ENCODE data around the gene THAP7.

The THAP7 gene

DNA sequence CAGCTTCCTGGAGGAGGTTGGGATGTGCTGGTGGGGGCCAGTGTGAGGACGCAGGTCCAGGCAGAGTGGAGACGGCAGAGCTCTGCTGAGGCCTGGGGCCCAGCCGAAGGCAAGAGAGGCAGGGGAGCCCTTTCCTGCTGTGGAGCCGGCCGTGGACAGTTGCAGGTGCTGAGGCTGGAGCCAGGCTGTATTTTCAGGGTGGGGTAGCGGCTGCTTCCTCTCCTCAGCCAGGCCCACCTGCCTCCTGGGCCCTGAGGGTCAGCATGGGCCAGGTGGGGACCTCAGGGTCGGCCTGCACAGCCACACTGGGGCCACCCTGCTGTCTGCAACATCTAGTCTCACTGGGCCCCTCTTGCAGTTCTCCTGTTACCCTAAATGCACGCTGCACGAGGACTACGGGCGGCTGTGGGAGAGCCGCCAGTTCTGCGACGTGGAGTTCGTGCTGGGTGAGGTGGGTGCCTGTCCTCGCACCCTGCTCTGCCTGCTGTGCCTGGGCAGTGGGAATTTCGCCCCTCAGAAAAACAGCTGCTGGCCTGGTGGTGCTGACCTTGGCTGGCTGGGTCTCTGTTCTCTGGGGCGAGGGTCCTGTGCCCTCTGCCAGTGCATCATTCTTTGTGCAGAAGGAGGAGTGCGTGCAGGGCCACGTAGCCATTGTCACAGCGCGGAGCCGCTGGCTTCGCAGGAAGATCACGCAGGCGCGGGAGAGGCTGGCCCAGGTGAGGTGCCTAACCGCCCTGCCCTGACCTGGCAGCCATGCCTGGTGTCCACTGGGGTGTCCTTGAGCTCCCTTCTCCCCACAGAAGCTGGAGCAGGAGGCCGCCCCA, 8.4 kb downstream of the THAP7 start:
- DNase-seq (ENCODE audit: low read depth, low spot score): no peak

- DNase-seq (ENCODE audit: low read depth, low spot score): no peak
Measured at GRCh38 chr22:20992456-20993303, 9.2 kb downstream of the THAP7 start.

- DNase-seq (ENCODE audit: low read depth, low spot score): no peak
Measured at GRCh38 chr22:20992056-20992442, 9.9 kb downstream of the THAP7 start.

- DNase-seq (ENCODE audit: low read depth, low spot score): no peak
Measured at GRCh38 chr22:20991252-20992055, 10.5 kb downstream of the THAP7 start.

GRCh38 chr22:20990184-20991180, 11.4 kb downstream of the THAP7 start:
- DNase-seq (ENCODE audit: low read depth, low spot score): no peak

DNA sequence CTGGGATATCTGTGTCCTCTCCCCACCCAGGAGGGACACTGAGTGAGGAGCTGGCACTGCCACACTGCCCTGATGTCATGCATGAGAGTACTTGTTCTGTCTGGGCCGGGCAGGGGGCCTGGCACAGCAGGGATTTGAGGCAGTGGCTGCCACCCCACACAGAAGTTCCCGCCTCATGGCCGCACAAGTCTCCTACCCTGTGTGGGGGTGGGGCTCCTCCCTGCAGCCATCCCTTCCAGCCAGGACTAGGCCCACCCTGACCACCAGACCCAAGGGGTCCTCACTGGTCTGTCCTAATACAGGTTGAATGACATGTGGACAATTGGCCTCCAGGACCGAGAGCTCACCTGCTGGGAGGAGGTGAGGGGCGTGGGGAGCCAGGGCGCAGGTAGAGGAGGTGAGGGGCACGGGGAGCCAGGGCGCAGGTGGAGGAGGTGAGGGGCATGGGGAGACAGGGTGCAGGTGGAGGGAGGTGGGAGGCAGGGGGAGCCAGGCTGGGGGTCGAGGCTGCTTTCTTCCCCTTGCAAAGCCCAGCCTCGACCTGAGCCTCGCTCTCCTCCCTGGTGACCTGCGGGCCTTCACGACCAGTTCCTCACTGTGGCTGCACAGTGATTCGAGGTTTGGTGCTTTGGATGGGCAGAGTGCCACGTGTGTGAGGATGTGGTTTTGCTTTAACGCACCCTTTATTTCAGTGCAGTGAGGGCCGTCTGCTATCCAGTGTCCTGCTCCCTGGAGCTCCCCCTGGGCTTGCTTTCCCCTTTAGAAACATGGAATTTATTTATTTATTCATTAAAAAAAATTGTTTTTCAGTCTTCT, 12.4 kb downstream of the THAP7 start:
- DNase-seq (ENCODE audit: low read depth, low spot score): no peak

GRCh38 chr22:20988573-20989322, 13.2 kb downstream of the THAP7 start:
- DNase-seq (ENCODE audit: low read depth, low spot score): no peak

DNA sequence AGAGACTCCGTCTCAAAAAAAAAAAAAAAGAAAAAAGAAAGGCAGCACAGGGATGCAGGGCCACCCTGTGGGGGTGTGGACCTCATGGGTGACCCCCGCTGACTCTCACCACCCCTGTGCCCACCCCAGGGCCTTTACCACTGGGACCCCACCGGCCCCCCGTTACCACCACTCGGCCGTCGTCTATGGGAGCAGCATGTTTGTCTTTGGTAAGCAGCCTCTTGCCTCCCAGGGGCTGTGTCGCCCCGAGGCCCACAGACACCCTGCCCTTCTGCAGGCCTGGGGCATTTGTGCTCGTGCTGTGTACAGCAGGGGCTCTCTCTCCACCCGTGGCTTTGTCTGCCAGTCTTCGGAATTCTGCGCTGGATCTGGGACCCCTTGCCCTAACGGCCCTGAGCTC, 14.5 kb downstream of the THAP7 start:
- no peak for DNase-seq (ENCODE audit: low read depth, low spot score)

- no peak for DNase-seq (ENCODE audit: low read depth, low spot score)
Measured at GRCh38 chr22:20986365-20986764, 15.6 kb downstream of the THAP7 start.

GRCh38 chr22:20985720-20986119, 16.2 kb downstream of the THAP7 start:
- no peak for DNase-seq (ENCODE audit: low read depth, low spot score)

- no peak for DNase-seq (ENCODE audit: low read depth, low spot score)
Measured at GRCh38 chr22:20983081-20983771, 18.7 kb downstream of the THAP7 start.

GRCh38 chr22:20982563-20982882, 19.4 kb downstream of the THAP7 start:
- no peak for DNase-seq (ENCODE audit: low read depth, low spot score)

DNA sequence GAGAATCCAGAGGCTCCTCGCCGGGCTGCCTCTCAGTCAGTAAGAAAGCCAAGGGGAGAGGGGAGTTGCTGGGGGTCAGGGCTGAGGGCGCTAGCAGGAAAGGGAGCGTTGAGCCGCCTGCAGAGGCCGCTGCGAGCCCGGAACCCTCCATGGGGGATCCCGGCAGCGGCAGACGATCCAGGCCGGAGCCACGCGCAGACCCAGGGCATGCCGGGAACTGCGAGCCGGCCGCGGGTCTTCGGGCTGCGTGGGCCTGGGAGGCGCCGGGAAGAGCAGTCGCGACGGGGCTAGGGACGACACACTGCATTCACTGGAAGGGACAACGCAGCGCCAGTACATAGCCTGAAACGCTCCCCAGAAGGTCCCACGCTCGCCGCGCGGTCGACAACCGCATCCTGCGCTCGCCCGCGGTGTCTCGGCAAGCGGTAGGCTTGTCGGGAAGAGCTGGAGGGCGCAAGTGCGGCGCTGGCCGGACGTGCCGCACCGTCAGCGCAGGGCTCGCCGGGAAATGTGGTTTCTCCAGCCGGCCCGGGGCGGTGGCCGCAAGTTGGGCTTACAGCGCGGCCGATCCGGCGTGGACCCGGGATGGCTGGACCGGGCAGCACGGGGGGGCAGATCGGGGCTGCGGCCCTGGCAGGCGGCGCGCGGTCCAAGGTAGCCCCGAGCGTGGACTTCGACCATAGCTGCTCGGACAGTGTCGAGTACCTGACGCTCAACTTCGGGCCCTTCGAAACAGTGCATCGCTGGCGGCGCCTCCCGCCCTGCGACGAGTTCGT, 19.9 kb downstream of the THAP7 start, which contains the start of gene LZTR1:
LZTR1 (plus strand) TSS at position 511 of the 776 bp plus-strand sequence; CDS start at position 586, 75 bp downstream.
- DNase-seq (ENCODE audit: low read depth, low spot score): peak; percentile 56

DNA sequence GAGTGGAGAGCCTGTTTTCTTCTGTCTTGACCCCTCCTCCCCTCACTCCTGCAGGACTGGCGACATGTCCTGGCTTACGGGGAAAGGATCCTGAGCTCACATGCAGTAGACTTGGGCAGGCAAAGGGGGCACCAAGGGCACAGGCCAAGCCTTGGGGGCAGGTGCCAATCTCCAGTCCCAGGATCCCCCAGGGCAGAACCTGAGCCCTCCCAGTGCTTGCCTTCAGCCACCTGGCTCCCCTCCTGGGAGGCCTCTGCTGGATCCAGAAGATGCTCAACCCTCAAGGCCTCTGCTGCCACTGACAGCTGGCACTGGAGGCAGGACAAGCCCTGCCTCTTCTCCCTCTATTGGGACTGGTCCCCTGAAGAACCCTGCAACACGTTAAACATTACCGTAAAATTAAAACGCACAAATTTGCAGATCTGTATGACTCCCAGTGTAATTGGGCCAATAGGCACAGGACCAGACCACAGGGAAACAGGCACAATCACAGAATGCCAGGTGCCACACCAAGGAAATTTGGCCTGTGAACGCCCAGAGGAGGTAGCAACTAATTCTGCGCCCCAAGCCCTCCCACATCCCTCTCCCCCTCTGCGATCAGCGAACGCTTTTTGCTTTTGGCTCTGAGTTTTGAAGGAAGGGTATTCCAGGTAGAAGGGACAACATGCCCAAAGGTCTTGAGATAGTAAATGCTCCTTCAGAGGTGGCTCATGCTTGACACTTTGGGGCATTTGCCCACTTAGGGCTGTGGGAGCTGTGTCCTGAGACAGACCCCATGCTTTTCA, 20.8 kb downstream of the THAP7 start:
- DNase-seq (ENCODE audit: low read depth, low spot score): no peak

GRCh38 chr22:20980523-20980922, 21.4 kb downstream of the THAP7 start:
- DNase-seq (ENCODE audit: low read depth, low spot score): no peak

- DNase-seq (ENCODE audit: low read depth, low spot score): no peak
Measured at GRCh38 chr22:20979940-20980453, 21.9 kb downstream of the THAP7 start.

Measured in activated CD4-positive, CD25-positive, alpha-beta regulatory T cell treated with anti-CD3 and anti-CD28 coated beads, Interleukin-2, amount 50 U/mL, for 16 hours (primary cell).